ENCODE data around the gene RBL2.

GRCh38 chr16:53507464-53508179, 73.4 kb downstream of the RBL2 start:
- TF ChIP-seq ZNF639 (CRISPR knock-in tag; conservative IDR thresholded peaks at IDR 0.05 in 1 of 2, IDR thresholded peaks at IDR 0.05 in 1 of 2) (no peak), CBX3 (IDR thresholded peaks at IDR 0.05; ENCODE audit: borderline replicate concordance in 1 of 2, low read length in 2 of 2) (no peak), FOXP1 (CRISPR knock-in tag; IDR thresholded peaks at IDR 0.05) (no peak), MAFK (IDR thresholded peaks at IDR 0.05; ENCODE audit: low read length) (no peak), ETS2 (tag; IDR thresholded peaks at IDR 0.05; ENCODE audit: borderline replicate concordance, poor library complexity, severe bottlenecking) (no peak), CBFB (CRISPR knock-in tag; IDR thresholded peaks at IDR 0.05) (no peak), FOS (IDR thresholded peaks at IDR 0.05; ENCODE audit: extremely low read depth, insufficient read length) (no peak), CREB1 (IDR thresholded peaks at IDR 0.05) (no peak), CREB1 (CRISPR knock-in tag; IDR thresholded peaks at IDR 0.05) (no peak), ZNF76 (CRISPR knock-in tag; IDR thresholded peaks at IDR 0.05; ENCODE audit: borderline replicate concordance) (no peak), RFX5 (IDR thresholded peaks at IDR 0.05; ENCODE audit: low read depth, low read length) (no peak)
- TF ChIP-seq, protein P1, sequence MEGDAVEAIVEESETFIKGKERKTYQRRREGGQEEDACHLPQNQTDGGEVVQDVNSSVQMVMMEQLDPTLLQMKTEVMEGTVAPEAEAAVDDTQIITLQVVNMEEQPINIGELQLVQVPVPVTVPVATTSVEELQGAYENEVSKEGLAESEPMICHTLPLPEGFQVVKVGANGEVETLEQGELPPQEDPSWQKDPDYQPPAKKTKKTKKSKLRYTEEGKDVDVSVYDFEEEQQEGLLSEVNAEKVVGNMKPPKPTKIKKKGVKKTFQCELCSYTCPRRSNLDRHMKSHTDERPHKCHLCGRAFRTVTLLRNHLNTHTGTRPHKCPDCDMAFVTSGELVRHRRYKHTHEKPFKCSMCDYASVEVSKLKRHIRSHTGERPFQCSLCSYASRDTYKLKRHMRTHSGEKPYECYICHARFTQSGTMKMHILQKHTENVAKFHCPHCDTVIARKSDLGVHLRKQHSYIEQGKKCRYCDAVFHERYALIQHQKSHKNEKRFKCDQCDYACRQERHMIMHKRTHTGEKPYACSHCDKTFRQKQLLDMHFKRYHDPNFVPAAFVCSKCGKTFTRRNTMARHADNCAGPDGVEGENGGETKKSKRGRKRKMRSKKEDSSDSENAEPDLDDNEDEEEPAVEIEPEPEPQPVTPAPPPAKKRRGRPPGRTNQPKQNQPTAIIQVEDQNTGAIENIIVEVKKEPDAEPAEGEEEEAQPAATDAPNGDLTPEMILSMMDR (IDR thresholded peaks at IDR 0.05 in 2 of 3, conservative IDR thresholded peaks at IDR 0.05 in 1 of 3; ENCODE audit: insufficient read depth in 2 of 3, low read depth in 1 of 3, low read length in 3 of 3) = no peak
